ENCODE measurements around the gene MAP4.
A peak's percentile ranks its signal among the peaks of the same experiment; 100 is the strongest.

The MAP4 gene

GRCh38 chr3:47961815-47962606, 54.2 kb downstream of the MAP4 start:
- DNase-seq (ENCODE audit: low read depth in 3 of 3): peak in 1 of 3 experiments; percentile 4

- no peak for DNase-seq (ENCODE audit: low read depth in 3 of 3)
Observed at GRCh38 chr3:47961036-47961435, 55.2 kb downstream of the MAP4 start.

- no peak for DNase-seq (ENCODE audit: low read depth in 3 of 3)
Observed at GRCh38 chr3:47956521-47956920, 59.7 kb downstream of the MAP4 start.

- DNase-seq (ENCODE audit: low read depth in 3 of 3): no peak
Observed at GRCh38 chr3:47954567-47954966, 61.6 kb downstream of the MAP4 start.

- DNase-seq (ENCODE audit: low read depth in 3 of 3): no peak
Observed at GRCh38 chr3:47950453-47951169, 65.6 kb downstream of the MAP4 start.

- no peak for DNase-seq (ENCODE audit: low read depth in 3 of 3)
Observed at GRCh38 chr3:47949979-47950378, 66.2 kb downstream of the MAP4 start.

GRCh38 chr3:47940232-47940631, 76.0 kb downstream of the MAP4 start:
- DNase-seq (ENCODE audit: low read depth in 3 of 3): no peak

GRCh38 chr3:47932421-47932820, 83.8 kb downstream of the MAP4 start:
- DNase-seq (ENCODE audit: low read depth in 3 of 3): no peak

GRCh38 chr3:47930979-47931378, 85.2 kb downstream of the MAP4 start:
- no peak for DNase-seq (ENCODE audit: low read depth in 3 of 3)

- no peak for DNase-seq (ENCODE audit: low read depth in 3 of 3)
Observed at GRCh38 chr3:47916696-47917095, 99.5 kb downstream of the MAP4 start.

GRCh38 chr3:47916201-47916600, 100.0 kb downstream of the MAP4 start:
- no peak for DNase-seq (ENCODE audit: low read depth in 3 of 3)

GRCh38 chr3:47912006-47912504, 104.2 kb downstream of the MAP4 start:
- no peak for DNase-seq (ENCODE audit: low read depth in 3 of 3)

GRCh38 chr3:47910777-47911440, 105.3 kb downstream of the MAP4 start:
- no peak for DNase-seq (ENCODE audit: low read depth in 3 of 3)

GRCh38 chr3:47910233-47910632, 106.0 kb downstream of the MAP4 start:
- DNase-seq (ENCODE audit: low read depth in 3 of 3): no peak

- DNase-seq (ENCODE audit: low read depth in 3 of 3): no peak
Observed at GRCh38 chr3:47909607-47910006, 106.6 kb downstream of the MAP4 start.

GRCh38 chr3:47908744-47909143, 107.5 kb downstream of the MAP4 start:
- DNase-seq (ENCODE audit: low read depth in 3 of 3): no peak

- no peak for DNase-seq (ENCODE audit: low read depth in 3 of 3)
Observed at GRCh38 chr3:47907784-47908183, 108.4 kb downstream of the MAP4 start.

- DNase-seq (ENCODE audit: low read depth in 3 of 3): no peak
Observed at GRCh38 chr3:47902746-47903145, 113.5 kb downstream of the MAP4 start.

GRCh38 chr3:47901280-47901833, 114.9 kb downstream of the MAP4 start:
- no peak for DNase-seq (ENCODE audit: low read depth in 3 of 3)

GRCh38 chr3:47899495-47900108, 116.6 kb downstream of the MAP4 start:
- no peak for DNase-seq (ENCODE audit: low read depth in 3 of 3)

GRCh38 chr3:47897954-47898353, 118.3 kb downstream of the MAP4 start:
- no peak for DNase-seq (ENCODE audit: low read depth in 3 of 3)

- DNase-seq (ENCODE audit: low read depth in 3 of 3): no peak
Observed at GRCh38 chr3:47896736-47897135, 119.5 kb downstream of the MAP4 start.
